Liver (tissue), 3 donors: Measurements from ENCODE around the gene ZFYVE28.
"Not testable (repeated sequence)": the region's sequence is repeated elsewhere in the genome, so short reads cannot be mapped to it uniquely, and the experiment has no call there.

Experiments
- ATF3 ChIP-seq: IDR thresholded peaks from 2 replicates; pipeline ENCODE4 v1.6.1; 2016; ENCODE audit warnings: antibody characterized with exemption
- CTCF ChIP-seq: fragments of 150-350 bp; IDR thresholded peaks from 2 replicates; pipeline ENCODE4 v1.5.1; 2017; ENCODE audit warnings: improper control_type of control experiment, low read depth, low read length; ENCODE audit not compliant: missing input control
- EGR1 ChIP-seq, 2 donors: IDR thresholded peaks; 2 replicates each; pipeline ENCODE4 v1.6.1; 2016 to 2018; ENCODE audit warnings: antibody characterized with exemption in 2 of 2, low read depth in 2 of 2
- FOXA1 ChIP-seq: IDR thresholded peaks from 2 replicates; pipeline ENCODE4 v1.6.1; 2016; ENCODE audit warnings: antibody characterized with exemption
- HNF4G ChIP-seq: IDR thresholded peaks from 2 replicates; pipeline ENCODE4 v1.6.1; 2016; ENCODE audit warnings: antibody characterized with exemption
- JUND ChIP-seq, 2 donors: IDR thresholded peaks; 2 replicates each; pipeline ENCODE4 v1.6.1; 2016; ENCODE audit warnings: antibody characterized with exemption in 2 of 2
- MAX ChIP-seq: IDR thresholded peaks from 2 replicates; pipeline ENCODE4 v1.6.1; 2016; ENCODE audit warnings: antibody characterized with exemption
- RAD21 ChIP-seq, 2 donors: IDR thresholded peaks; 2 replicates each; pipeline ENCODE4 v1.6.1; 2016; ENCODE audit warnings: antibody characterized with exemption in 2 of 2, mild to moderate bottlenecking in 2 of 2
- REST ChIP-seq: IDR thresholded peaks from 2 replicates; pipeline ENCODE4 v1.6.1; 2016; ENCODE audit warnings: antibody characterized with exemption, mild to moderate bottlenecking
- SP1 ChIP-seq: IDR thresholded peaks from 2 replicates; pipeline ENCODE4 v1.6.1; 2018; ENCODE audit warnings: antibody characterized with exemption, mild to moderate bottlenecking
- TAF1 ChIP-seq: conservative IDR thresholded peaks from 2 replicates; pipeline ENCODE4 v1.6.1; 2016; ENCODE audit warnings: antibody characterized with exemption, mild to moderate bottlenecking
- YY1 ChIP-seq: IDR thresholded peaks from 2 replicates; pipeline ENCODE4 v1.6.1; 2016; ENCODE audit warnings: antibody characterized with exemption, mild to moderate bottlenecking
- ZBTB33 ChIP-seq: IDR thresholded peaks from 2 replicates; pipeline ENCODE4 v1.6.1; 2016; ENCODE audit warnings: antibody characterized with exemption
- donor health status: healthy.
- donor health status: healthy.

GRCh38 chr4:2465544-2465943, 47.1 kb upstream of the ZFYVE28 start:
- TF ChIP-seq MAX; HNF4G; CTCF; REST; TAF1; RAD21 (IDR thresholded peaks at IDR 0.05); YY1; ATF3; FOXA1; SP1; JUND (IDR thresholded peaks at IDR 0.05); EGR1 (IDR thresholded peaks at IDR 0.05; ENCODE audit: low read depth in 2 of 2); ZBTB33: not testable (repeated sequence)
